Bronchial epithelial cell (primary cell): ENCODE measurements around the gene NLGN4Y. TPM values are rescaled to one million over a fixed set of nuclear protein-coding genes. Genes with fewer than 3 reads are reported as not detected.

Experiments used
- DNase-seq: peaks from one replicate; pipeline ENCODE4 v3.0.0-alpha.2; 2010; ENCODE audit warnings: low read depth
- FAIRE-seq: peaks from 2 replicates; lab custom pipeline; 2011; peaks lifted over from hg19 to GRCh38; lab: Jason Lieb, UNC
- H3K27me3 ChIP-seq: 2 replicates; pipeline ENCODE4 v1.5.1; 2011; ENCODE audit warnings: low read length; ENCODE audit not compliant: control insufficient read depth, insufficient read depth
- H3K36me3 ChIP-seq: 2 replicates; pipeline ENCODE4 v1.5.1; 2011; ENCODE audit warnings: low read length; ENCODE audit not compliant: control insufficient read depth, insufficient read depth
- H3K4me3 ChIP-seq: 2 replicates; pipeline ENCODE4 v1.5.1; 2011; ENCODE audit warnings: mild to moderate bottlenecking, low read depth, low read length, control low read depth
- total RNA-seq: library from RNA; depleted of rRNA; stranded (reverse); fragments of >200 nt; gene quantifications from 2 replicates; pipeline ENCODE4 v1.2.1, GENCODE V29; 2014
- TF ChIP-seq, protein P1 (sequence below): IDR thresholded peaks from 2 replicates; pipeline ENCODE4 v1.5.1; 2011; ENCODE audit warnings: mild to moderate bottlenecking, moderate library complexity, low read length, control low read depth, inconsistent platforms; ENCODE audit not compliant: insufficient read depth, severe bottlenecking

The NLGN4Y gene
- total RNA-seq, 1 donor from 2014 or later, result 14.2 TPM

- H3K27me3 ChIP-seq, result no peaks in the 10 kb centered on the region
- FAIRE-seq (no peak), DNase-seq (no peak)
- H3K36me3 ChIP-seq, result no peaks in the 10 kb centered on the region
- no peak overlapping the region for H3K4me3 ChIP-seq
- TF ChIP-seq, protein P1, sequence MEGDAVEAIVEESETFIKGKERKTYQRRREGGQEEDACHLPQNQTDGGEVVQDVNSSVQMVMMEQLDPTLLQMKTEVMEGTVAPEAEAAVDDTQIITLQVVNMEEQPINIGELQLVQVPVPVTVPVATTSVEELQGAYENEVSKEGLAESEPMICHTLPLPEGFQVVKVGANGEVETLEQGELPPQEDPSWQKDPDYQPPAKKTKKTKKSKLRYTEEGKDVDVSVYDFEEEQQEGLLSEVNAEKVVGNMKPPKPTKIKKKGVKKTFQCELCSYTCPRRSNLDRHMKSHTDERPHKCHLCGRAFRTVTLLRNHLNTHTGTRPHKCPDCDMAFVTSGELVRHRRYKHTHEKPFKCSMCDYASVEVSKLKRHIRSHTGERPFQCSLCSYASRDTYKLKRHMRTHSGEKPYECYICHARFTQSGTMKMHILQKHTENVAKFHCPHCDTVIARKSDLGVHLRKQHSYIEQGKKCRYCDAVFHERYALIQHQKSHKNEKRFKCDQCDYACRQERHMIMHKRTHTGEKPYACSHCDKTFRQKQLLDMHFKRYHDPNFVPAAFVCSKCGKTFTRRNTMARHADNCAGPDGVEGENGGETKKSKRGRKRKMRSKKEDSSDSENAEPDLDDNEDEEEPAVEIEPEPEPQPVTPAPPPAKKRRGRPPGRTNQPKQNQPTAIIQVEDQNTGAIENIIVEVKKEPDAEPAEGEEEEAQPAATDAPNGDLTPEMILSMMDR, result no peak
Measured at GRCh38 chrY:14748329-14748728, 224.0 kb downstream of the NLGN4Y start.

- Histone ChIP-seq H3K4me3 (no peak overlapping the region), H3K27me3 (no peaks in the 10 kb centered on the region), H3K36me3 (no peaks in the 10 kb centered on the region)
- DNase-seq (no peak), FAIRE-seq (no peak)
- TF ChIP-seq, protein P1, result no peak
Measured at GRCh38 chrY:14755571-14755970, 231.2 kb downstream of the NLGN4Y start.

GRCh38 chrY:14762903-14763302 lies 238.6 kb downstream of the NLGN4Y start:
- no peaks in the 10 kb centered on the region for H3K36me3 ChIP-seq
- TF ChIP-seq, protein P1, result no peak
- H3K27me3 ChIP-seq, result no peaks in the 10 kb centered on the region
- no peak overlapping the region for H3K4me3 ChIP-seq
- DNase-seq (no peak), FAIRE-seq (no peak)

DNA sequence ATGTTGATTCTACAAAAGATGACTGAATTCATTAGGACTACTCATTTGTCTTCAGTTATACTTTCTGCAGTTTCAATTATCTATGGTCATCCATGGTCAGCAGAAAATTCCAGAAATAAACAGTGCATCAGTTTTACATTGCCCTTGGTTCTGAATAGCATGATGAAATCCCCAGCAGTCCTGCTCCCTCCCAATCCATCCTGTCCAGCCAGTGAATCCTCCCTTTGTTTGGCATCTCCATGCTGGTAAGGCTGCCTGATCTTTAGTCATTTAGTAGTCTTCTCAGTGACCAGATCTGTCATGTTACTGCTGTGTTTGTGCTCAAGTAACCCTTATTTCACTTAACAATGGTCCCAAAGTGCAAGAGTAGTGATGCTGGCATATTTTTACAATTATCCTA lies 239.3 kb downstream of the NLGN4Y start:
- no peak for FAIRE-seq
- Histone ChIP-seq H3K27me3 (no peaks in the 10 kb centered on the region), H3K36me3 (no peaks in the 10 kb centered on the region), H3K4me3 (no peak overlapping the region)
- TF ChIP-seq, protein P1, result no peak
- DNase-seq, result no peak

DNA sequence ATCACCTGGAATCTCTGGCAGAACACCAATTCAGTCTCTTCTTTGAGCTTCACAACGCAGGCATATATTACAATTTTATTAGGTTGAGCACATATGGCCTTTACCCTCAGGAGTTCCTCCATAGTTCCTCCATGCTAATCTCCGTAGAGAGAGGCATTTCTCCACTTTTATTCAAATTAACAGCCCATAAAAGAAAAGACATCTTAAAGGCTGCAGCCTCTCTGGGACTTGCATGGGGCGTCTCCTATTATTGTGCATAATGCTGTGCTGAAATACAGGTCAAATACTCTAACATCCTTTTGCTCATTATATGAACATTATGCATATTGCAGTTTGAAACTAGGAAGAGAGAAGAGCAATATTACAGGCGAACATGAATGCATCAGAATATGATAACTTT lies 253.9 kb downstream of the NLGN4Y start:
- Histone ChIP-seq H3K27me3 (no peaks in the 10 kb centered on the region), H3K4me3 (no peak overlapping the region), H3K36me3 (peaks cover 1% of the 10 kb centered on the region)
- FAIRE-seq, result no peak
- DNase-seq, result no peak
- TF ChIP-seq, protein P1, result no peak

GRCh38 chrY:14793104-14793503 lies 268.8 kb downstream of the NLGN4Y start:
- DNase-seq, result no peak
- FAIRE-seq, result no peak
- Histone ChIP-seq H3K36me3 (no peaks in the 10 kb centered on the region), H3K4me3 (no peak overlapping the region), H3K27me3 (no peaks in the 10 kb centered on the region)
- TF ChIP-seq, protein P1, result no peak
